CD4-positive, alpha-beta T cell treated with Interleukin-6 at 100 ng/mL for 8 hours (primary cell): ENCODE results near the gene CACNA1A.
"Not testable (repeated sequence)": the region's sequence is repeated elsewhere in the genome, so short reads cannot be mapped to it uniquely, and the experiment has no call there.

Experiments
- DNase-seq: peaks from one replicate; pipeline ENCODE4 v3.0.0-alpha.2; 2020; ENCODE audit warnings: mixed read lengths, low spot score

Gene CACNA1A

DNA sequence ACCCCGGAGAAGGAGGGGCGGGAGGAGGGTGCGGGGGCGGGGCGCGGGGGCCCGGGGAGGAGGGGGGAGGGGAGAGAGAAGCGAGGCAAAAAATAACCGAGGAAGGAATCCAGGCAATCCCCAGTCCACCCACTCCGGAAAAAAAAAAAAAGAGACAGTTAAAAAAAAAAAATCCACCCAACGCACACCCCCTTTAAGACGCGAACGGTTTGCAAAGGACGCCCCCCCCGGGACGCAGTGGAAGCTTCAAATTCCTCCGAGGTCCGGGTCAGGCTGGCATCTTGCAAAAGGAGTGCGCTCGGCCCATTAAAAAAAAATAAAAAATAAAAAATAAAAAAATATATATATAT lies at the start of gene CACNA1A:
Gene CACNA1A, minus strand, starts transcription at position 9 of the 350 bp plus-strand sequence. CDS start 255 bp downstream, outside the sequence.
- DNase-seq: no peak

DNA sequence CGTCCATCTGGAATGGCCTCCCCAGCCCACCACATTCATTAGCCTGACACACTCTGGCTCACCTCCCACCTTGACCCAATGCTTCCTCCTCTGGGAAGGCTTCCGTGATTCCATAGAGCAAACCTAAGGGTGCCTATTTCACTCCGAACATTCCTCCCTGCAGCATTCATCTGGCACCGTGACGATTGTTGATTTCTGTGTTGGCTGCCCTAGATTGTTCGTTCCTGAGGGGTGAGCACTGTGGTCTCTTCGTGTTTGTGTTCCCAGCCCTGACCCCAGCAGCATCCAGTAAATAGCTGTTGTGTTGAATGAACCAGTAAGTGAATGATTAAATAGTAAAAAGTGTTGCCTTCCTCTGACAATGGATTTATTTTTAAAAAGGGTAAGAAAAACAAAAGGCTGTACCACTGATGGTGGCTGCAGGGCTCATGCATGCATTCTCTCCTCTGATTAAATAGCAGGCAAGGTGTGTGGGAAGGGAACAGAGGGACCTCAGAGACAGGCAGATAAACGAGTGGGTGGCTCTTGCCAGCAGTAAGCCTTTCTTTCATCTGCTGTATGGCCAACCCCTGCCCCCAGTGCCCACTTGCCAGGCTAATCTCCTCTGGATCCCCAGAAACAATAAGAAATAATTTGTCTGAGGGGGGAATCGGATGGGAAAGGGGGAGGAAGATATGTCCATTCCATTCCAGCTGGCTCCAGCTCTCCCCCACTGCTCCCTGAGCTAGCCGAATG lies 48.4 kb upstream of the CACNA1A start:
- no peak for DNase-seq

DNA sequence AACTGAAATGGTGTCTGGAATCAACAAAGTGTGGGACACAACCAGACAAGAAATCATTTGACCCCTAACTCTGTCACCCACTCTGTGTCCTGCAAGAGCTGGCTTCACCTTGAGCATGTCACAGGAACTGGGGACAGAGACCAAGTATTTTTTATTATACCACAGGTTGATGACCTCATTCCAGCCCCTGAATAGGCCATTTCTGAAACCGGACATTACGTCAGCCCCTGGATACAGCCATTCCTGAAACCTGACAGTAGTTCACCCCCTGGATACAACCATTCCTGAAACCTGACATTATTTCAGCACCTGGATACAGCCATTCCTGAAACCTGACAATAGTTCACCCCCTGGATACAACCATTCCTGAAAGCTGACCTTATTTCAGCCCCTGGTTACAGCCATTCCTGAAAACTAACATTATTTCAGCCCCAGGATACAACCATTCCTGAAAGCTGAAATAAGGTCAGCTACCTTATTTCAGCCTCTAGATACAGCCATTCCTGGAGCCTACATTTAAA lies 47.7 kb upstream of the CACNA1A start:
- no peak for DNase-seq

DNA sequence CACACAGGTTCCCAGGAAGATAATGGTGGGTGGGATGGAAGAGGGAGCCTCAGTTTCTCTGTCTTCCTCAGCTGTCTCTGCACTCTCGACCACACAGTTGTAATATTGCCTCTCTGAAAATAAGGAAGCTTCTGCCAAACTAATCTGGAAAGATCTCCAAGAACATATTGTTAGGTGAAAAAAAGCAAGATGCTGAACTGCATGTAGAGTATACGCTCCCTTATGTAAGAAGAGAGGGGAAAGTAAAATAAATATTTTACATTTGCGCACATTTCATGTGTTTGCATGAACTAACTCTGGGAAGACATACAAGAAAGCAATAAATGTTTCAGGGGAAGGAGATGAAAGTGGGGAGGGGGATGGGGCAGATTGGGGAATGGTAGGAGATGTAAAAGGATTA lies 41.9 kb upstream of the CACNA1A start:
- no peak for DNase-seq

DNA sequence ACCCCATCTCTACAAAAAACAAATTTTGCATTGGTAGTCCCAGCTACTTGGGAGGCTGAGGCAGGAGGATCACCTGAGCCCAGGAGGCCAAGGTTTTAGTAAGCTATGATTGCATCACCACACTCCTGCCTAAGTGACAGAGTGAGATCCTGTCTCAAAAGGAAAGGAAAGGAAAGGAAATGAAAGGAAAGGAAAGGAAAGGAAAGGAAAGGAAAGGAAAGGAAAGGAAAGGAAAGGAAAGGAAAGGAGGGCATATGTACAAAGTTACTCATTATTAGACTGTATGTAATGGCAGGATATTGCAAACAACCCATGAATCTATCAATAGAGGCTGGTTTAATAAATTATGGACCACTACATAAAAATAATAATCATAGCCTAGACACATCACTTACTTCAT lies 40.8 kb upstream of the CACNA1A start:
- DNase-seq: no peak

DNA sequence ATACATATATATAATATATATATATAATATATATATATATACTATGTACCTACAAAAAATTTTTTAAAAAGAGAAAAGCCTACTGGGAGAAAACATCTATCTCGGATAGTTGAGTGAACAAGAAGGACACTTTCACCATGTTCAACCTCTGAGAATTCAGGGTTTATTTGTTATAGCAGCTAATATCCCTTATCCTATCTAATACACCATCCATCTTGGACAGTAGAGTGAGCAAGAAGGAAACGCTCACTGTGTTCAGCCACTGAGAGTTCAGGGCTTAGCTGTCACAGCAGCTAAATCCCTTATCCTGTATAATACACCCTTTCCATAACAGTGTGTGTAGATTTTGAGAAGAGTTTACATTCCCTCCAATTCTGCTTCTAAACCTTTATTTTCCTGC lies 38.1 kb upstream of the CACNA1A start:
- no peak for DNase-seq

DNA sequence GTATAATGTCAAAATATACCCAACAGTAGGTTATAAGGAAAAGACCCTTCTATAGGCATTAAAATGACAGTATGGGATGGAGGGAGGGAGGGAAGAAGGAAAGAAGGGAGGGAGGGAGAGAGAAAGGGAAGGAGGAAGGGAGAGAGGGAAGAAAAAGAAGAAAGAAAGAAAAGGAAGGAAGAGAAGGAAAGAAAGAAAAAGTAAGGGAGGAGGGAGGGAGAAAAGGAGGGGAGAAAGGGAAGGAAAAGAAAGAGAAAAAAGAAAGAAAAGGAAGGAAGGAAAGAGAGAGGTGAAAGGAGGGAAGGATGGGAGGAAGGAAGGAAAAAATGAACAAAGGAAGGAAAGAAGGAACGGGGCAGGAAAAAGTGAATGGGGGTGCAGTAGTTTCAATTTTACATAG lies 35.3 kb upstream of the CACNA1A start:
- DNase-seq: no peak

DNA sequence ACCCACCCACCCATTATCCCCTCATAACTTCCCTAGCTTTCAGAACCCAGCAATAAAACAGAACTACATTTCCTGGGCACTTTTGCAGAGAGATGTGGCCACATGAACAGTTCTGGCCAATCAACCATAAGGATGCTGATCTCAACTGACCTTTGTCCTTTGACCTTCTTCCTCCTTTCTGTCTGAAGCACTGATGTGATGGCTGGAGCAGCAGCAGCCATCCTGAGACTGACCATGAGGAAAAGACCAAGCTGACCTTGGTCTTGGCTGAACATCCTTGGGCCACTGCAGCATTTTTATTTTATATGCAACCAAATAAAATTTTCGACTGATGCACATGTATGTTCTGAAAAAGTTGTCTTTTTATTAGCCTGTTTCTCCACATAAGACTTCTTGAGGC lies 33.1 kb upstream of the CACNA1A start:
- no peak for DNase-seq

DNA sequence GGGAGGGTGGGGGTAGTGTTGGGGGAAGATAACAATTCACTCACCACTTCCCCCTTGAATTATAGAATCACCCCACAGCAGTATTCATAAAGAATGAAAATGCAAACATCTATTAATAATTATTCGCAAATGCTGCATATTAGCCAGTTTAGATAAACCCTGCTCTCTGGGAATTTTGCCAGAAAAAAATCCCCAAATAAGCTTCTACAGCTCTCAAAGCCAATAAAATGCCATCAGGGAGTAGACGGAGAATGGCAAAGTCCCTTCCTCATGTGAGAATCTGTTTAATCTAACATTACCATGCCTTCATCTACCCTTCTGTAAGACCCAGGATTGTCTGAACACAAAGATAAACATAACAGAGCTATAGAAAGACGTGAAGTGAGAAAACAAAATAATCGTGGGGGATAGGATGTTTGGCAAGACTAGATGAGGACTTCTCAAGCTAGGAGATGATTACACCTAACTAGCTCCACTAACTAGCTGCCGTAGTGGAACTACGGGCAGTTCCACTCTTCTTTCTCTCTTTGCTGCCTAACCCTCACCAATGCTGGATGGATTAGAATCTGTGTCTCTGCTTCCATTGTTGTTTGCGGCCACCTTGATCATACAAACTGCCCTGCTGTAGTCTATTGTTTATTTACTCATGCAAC lies 32.4 kb upstream of the CACNA1A start:
- DNase-seq: no peak

DNA sequence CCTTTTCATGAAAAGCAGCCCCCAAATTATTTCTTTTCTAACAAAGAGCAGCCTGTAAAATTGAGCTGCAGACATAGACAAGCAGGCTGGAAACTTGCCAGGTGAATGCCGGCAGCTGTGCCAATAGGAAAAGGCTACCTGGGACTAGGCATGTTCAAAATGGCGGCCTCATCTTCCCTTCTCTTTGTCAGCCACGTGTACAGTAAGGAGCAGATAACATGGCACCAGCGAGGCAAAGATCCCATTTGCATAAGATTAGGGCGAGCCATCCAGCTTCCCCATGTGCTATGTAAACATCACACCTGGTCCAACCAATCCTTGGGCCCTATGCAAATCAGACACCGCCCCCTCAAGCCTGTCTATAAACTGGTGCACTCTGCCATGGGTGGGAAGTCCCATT lies 31.2 kb upstream of the CACNA1A start:
- DNase-seq: no peak

DNA sequence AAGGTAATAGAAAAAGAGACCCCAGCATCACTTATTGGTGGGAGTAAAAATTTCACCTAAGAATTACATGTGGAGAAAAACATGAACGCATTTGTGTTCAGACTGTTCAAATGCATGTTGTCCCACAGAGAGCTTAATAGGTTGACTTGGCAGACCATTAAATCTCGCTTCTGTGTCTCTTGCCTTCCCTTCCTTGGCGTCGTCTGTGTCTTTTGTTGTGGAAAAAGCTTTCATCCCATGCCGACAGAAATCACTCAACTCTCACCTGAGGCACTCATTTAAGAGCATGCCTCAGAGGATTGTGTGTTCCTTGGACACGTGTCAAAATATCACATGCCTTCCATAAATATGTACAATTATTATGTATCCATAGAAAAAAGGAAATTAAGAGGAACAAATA lies 24.4 kb upstream of the CACNA1A start:
- DNase-seq: no peak

DNA sequence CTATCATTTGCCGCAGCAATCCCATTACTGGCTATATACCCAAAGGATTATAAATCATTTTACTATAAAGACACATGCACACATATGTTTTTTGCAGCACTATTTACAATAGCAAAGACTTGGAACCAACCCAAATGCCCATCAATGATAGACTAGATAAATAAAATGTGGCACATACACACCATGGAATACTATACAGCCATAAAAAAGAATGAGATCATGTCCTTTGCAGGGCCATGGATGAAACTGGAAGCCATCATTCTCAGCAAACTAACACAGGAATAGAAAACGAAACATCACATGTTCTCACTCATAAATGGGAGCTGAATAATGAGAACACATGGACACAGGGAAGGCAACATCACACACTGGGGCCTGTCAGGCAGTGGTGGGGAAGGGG lies 23.4 kb upstream of the CACNA1A start:
- not testable (repeated sequence) for DNase-seq

DNA sequence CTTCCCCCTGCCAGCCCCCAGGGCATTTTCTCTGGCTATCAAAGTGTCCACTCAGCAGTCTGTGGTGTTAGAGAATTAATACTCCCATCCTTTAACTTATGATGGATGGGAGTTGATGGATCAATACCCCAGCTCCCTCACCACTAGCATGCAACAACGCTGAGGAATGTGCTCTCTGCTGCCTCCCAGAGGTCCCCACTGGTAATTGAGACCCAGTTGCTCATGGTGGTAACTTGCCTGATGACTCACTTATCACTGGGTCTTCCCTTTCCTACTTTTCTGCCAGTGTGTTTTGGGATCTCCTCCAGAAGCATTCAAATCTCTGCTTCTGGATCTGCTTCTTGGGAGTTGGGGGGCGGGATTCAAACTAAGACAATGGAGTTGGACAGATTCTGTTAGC lies 20.3 kb upstream of the CACNA1A start:
- DNase-seq: no peak

DNA sequence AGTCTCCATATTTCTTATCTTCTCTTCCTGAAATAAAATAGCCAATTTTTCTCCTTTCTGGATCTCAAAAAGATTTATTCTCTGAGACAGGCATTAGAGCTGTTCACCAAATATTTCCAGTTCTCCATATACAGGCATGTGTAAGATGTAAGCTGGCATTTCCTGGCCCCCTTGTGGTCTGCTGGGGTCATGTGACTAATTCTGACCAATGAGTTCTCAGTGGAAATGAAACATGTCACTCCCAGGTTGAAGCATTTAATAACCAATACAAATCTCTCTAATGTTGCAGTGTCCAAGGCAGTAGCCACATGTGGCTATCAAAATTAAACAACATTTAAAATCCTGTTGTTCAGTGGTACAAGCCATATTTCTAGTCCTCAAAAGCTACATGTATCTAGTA lies 14.8 kb upstream of the CACNA1A start:
- DNase-seq: no peak

DNA sequence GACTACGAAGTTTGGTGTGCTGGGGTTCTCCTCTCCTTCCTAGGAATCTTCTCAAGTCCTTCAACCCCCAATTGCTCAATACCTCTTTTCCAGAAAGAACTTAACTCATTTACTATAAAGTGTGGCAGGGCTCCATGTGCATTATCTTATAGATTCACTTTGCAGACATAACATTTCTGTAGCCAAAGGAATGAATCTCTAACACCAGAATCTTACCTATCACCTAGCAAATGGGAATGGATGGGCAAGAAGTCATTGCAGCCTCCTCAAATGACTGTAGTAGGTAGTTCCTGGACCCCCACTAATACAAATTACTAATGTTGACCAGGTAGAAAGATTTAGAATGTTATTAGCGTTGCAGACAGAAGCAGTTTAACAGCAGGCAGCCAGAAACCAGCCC lies 5.7 kb upstream of the CACNA1A start:
- no peak for DNase-seq

DNA sequence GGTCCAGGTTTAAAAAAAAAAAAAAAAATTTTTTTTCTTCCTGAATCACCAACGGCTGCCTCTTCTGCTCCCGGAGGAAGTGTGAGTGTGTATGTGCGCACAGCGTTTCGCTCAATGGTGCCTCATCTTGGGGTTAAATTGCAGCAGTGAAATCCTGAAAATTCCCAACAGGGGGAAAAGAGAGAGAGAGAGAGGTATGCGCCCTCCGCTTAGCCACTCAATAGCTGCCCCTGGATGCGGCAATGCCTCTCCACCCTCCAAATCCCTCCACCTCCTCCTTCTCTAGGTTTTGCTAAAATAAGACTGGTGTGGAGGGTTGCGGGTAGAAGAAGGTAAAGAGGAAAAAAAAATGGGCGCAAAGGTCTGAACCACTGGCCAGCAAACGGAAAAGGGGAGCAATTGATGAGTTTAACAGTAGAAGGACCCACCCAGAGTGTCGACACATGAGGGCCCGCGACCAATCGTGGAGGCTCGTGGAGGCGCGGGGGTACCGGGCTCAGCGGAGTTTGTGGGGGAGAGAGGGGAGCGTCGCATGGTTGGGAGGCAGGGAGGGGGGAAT lies 853 bp upstream of the CACNA1A start:
- DNase-seq: no peak

DNA sequence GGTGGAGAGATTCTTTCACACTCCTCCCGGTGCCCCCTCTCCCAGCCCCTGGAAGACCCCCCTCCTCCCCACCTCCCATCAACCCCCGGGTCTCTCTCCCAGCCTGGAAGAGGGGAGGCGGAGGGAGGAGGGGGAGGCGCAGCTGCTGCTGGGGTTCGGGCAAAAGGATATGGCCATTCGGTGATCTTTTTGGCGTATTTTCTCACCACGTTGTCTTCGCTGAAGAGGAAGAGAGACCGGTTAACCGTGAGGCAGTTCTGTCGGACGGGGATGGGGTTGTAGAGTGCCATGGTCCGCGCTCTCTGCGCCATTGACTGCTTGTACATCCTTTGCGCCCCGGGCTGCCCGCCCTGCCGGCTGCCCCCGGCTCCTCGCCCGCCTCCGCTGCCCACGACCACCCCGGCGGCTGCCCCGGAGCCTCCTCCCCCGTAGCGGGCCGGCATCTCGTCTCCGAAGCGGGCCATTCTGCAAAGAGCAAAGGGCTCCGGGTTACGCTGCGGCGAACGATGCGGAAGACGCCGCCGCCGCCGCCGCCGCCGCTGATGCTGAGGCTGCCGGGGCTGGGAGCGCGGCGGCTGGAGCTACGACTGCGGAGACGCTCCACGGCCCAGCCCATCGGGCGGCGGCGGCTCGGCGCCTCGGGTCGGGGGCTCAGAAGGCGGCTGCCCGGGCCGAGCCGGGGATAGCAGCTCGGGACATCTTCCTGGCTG lies 363 bp downstream of the CACNA1A start:
- DNase-seq: no peak

DNA sequence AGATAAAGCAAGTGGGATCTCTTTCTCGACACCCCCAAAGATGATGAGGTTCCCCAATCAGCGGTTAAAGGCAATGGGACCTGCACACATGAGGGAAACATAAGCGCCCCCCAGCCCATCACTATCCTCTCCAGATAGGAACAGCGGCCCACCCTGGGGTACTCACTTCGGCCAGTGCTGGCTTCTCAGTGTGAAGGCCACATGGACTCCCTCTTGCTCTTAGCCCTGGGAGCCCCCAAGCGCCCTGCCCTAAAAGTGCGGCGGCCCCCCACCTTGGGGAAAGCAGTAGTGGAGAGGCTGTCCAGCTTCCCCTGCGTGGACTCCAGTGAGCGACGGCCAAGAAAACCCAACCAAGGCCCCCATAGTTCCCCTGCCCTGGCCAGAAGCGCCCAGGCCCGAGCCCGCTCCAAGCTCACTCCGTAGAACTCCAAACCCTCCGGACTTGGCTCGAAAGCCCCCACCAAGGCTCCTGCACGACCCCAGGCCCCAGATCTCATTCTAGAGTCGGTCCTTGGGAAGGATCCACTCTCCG lies 1.0 kb downstream of the CACNA1A start:
- DNase-seq: no peak

DNA sequence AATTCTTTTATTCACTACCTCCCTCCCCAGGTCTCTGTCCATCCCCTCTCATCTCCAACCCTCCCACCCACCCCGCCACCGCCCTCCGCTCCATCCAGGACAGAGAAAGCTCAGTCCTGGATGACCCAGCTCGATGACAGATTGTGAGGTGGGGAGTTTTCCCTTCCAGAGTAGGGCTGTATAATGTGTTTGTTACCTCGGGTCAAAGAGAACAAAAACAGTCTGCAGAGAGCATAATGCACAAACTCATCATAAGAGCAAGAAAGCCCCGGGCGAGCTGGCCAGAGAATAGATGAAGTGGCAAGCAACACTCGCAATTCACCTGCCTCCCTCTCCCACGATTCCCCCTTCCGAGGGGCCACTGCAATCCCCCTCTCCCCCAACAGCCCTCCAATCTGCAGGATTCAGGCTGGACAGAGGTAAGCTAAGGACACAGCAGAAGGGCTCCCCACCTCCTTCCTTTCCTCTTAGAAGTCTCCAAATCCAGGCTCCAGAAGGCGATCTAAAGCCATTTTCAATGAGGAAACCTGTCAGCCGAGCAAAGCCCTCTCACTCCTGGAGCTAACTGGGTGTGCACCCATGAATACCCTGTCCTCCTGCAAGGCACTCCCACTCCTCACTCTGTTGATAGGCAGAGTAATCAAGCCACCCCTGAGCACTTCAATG lies 2.6 kb downstream of the CACNA1A start:
- no peak for DNase-seq

DNA sequence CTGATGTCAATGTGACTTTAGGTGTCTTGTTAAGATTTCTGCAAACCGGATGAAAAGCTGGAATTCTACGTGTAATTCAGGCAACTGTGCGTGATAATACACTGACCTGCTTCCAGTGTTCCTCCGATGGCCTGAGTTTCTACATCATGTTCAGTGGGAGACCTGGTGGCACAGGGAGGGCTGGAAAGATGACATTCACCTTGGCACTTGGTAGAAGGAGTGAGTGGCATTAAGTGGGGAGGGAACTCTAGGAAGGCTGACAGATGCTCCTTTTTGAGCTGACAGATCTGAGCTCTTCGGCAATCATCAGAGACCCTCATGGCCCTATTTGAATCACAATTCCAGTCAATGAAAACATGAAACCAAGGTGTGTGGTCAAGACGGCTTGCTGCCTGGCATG lies 4.0 kb downstream of the CACNA1A start:
- DNase-seq: no peak

DNA sequence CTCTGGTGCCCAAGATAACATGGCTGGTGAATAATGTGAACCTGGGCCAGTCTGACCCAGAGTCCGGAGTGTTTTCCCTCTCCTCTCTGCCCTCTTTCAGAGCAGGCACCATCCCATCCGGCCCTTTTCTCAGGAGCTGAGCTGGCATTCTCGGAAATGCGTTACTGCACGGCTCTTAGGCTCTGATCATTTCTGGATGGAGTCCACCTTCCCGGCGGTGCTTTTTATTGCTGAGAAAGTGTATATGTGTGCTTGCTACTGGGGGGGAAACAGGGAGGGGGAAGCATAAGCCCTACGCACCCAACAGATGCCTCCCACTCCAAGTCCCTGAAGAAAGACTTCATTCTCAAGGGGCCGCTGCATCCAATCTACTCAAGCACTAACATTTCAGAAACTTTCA lies 6.6 kb downstream of the CACNA1A start:
- no peak for DNase-seq
